C4-2B (cell line): ENCODE results near the gene OR2F2.

ENCODE experiments used
- ZFX ChIP-seq: fragments of 450-650 bp; IDR thresholded peaks from 2 replicates; pipeline ENCODE4 v1.6.1; 2017
- TF ChIP-seq, protein P1 (sequence below): fragments of 450-650 bp; conservative IDR thresholded peaks from 2 replicates; pipeline ENCODE4 v1.5.1; 2017; ENCODE audit warnings: mild to moderate bottlenecking

DNA sequence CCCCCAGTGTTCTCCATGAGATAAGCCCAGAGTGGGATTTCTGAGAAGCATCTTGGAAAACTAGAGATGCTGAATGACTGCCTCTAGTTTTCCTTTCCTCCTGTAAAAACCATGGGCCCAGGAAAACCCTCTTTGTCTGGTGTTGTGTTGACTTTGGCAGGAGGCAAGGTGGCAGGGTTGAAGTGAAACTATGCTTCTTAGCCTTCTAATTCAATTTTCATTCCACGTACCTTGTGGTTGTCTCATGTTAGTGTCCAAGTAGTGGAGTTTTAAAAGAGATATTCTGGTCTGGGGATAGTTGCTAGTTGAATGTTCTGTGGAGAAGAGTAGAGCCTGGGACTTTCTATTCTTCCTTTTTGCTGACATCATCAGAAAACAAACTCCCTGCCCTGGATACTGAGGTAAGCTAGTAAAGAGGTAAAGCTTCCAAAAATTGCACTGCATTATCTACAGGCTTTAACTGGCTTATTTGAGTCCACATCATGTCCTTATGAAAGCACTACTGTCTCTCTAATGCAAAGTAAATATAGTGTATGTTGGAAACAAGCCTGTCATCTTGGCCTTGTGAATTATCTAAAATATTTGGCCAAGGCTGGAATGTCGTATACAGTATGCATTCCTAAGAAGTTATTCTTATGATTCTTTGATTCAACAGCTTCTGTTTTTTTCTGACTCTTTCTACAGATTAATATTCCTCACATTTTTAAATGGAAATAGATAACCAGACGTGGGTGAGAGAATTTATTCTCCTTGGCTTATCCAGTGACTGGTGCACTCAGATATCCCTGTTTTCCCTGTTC is at the start of gene OR2F2:
- TF ChIP-seq, protein P1, sequence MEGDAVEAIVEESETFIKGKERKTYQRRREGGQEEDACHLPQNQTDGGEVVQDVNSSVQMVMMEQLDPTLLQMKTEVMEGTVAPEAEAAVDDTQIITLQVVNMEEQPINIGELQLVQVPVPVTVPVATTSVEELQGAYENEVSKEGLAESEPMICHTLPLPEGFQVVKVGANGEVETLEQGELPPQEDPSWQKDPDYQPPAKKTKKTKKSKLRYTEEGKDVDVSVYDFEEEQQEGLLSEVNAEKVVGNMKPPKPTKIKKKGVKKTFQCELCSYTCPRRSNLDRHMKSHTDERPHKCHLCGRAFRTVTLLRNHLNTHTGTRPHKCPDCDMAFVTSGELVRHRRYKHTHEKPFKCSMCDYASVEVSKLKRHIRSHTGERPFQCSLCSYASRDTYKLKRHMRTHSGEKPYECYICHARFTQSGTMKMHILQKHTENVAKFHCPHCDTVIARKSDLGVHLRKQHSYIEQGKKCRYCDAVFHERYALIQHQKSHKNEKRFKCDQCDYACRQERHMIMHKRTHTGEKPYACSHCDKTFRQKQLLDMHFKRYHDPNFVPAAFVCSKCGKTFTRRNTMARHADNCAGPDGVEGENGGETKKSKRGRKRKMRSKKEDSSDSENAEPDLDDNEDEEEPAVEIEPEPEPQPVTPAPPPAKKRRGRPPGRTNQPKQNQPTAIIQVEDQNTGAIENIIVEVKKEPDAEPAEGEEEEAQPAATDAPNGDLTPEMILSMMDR = no peak
- TF ChIP-seq ZFX = no peak
